HCT116 (cell line): ENCODE measurements around the gene HOXC12. TPM values are rescaled to one million over a fixed set of nuclear protein-coding genes. Genes with fewer than 3 reads are reported as not detected.

Experiments used
- ATAC-seq: fragments of 200-7000 bp; cut with Tn5 transposase; 2 replicates; pipeline ENCODE4 v1.9.1; 2020; ENCODE audit warnings: mild to moderate bottlenecking, moderate library complexity
- BruUV-seq: library from RNA; stranded (reverse); fragments of 400-500 nt; replicated peaks from 2 replicates; lab custom pipeline; 2021; lab: Mats Ljungman, UMichigan
- CTCF ChIA-PET: fragments of 300-600 bp; sonication (Branson Sonifier 250); formaldehyde crosslinking; loops from one replicate; lab custom pipeline; 2021; ENCODE audit warnings: antibody characterized with exemption; lab: Charles Lee
- POLR2A ChIA-PET: fragments of 300-600, 350-600 bp; sonication (Branson Sonifier 250); formaldehyde crosslinking; loops from one replicate; lab custom pipeline; 2021; ENCODE audit warnings: antibody characterized with exemption; lab: Charles Lee
- RAD21 ChIA-PET, 2 experiments: fragments of 300-600 bp; sonication (Branson Sonifier 250); formaldehyde crosslinking; loops; one replicate each; lab custom pipeline; 2023; ENCODE audit warnings: low total read pairs in 2 of 2; ENCODE audit not compliant: uncharacterized antibody in 2 of 2, unreplicated experiment in 2 of 2, low non-redundant PET in 1 of 2; lab: Charles Lee
- DNase-seq: peaks from one replicate; pipeline ENCODE4 v3.0.0-alpha.2; 2010; ENCODE audit warnings: low read depth, low spot score
- H2AFZ ChIP-seq: fragments of 200-600 bp; shearing (Covaris generic), sonication (generic); 2 replicates; pipeline ENCODE4 v1.6.1; 2017; ENCODE audit warnings: low read depth, mixed run types, mixed read lengths, antibody characterized with exemption, low read length; ENCODE audit not compliant: poor library complexity, severe bottlenecking
- H3K27ac ChIP-seq: 2 replicates; pipeline ENCODE4 v1.5.1; 2012; ENCODE audit warnings: low read depth, low read length
- H3K27me3 ChIP-seq: fragments of 200-600 bp; sonication (generic); 2 replicates; pipeline ENCODE4 v1.6.1; 2016; ENCODE audit warnings: mixed run types, low read length, mixed read lengths; ENCODE audit not compliant: insufficient read depth
- H3K36me3 ChIP-seq, 2 experiments: fragments of 200-500 bp in 1 of 2; fragments of 200-600 bp in 1 of 2; sonication (Bioruptor generic) in 1 of 2; sonication (generic) in 1 of 2; 2 replicates each; pipeline versions ENCODE4 v1.5.1 to v1.6.1; 2014 to 2016; ENCODE audit warnings: low read length in 2 of 2, inconsistent platforms in 1 of 2, mixed read lengths in 1 of 2, mixed run types in 1 of 2; ENCODE audit not compliant: insufficient read depth in 2 of 2, control insufficient read depth in 1 of 2
- H3K4me1 ChIP-seq, 2 experiments: fragments of 200-600 bp in 1 of 2; sonication (generic) in 1 of 2; 2 replicates each; pipeline versions ENCODE4 v1.5.1 to v1.6.1; 2012 to 2017; ENCODE audit warnings: low read length in 2 of 2, inconsistent platforms in 1 of 2, mild to moderate bottlenecking in 1 of 2, mixed read lengths in 1 of 2, mixed run types in 1 of 2, moderate library complexity in 1 of 2; ENCODE audit not compliant: insufficient read depth in 2 of 2, control insufficient read depth in 1 of 2
- H3K4me2 ChIP-seq: fragments of 200-600 bp; sonication (generic); 2 replicates; pipeline ENCODE4 v1.6.1; 2017; ENCODE audit warnings: mixed run types, low read length, mixed read lengths
- H3K4me3 ChIP-seq, 2 experiments: fragments of 200-600 bp in 1 of 2; sonication (generic) in 1 of 2; replicated peaks in 1 of 2; 2 replicates each; pipeline ENCODE4 v1.5.1; 2011 to 2016; ENCODE audit warnings: low read length in 2 of 2, control low read depth in 1 of 2, low read depth in 1 of 2, mild to moderate bottlenecking in 1 of 2, mixed read lengths in 1 of 2, mixed run types in 1 of 2
- H3K79me2 ChIP-seq: fragments of 200-600 bp; sonication (generic); 2 replicates; pipeline ENCODE4 v1.6.1; 2017; ENCODE audit warnings: mild to moderate bottlenecking, mixed run types, low read length, moderate library complexity, mixed read lengths; ENCODE audit not compliant: insufficient read depth
- H3K9ac ChIP-seq: fragments of 200-600 bp; sonication (generic); 2 replicates; pipeline ENCODE4 v1.6.1; 2016; ENCODE audit warnings: low read length, mixed read lengths
- H3K9me2 ChIP-seq: fragments of 200-600 bp; sonication (generic), shearing (Covaris generic); 2 replicates; pipeline ENCODE4 v1.6.1; 2017; ENCODE audit warnings: mixed run types, mild to moderate bottlenecking, moderate library complexity; ENCODE audit not compliant: insufficient read depth
- H3K9me3 ChIP-seq, 2 experiments: fragments of 200-500 bp in 1 of 2; fragments of 200-600 bp in 1 of 2; sonication (Bioruptor generic) in 1 of 2; sonication (generic) in 1 of 2; 2 replicates each; pipeline ENCODE4 v1.6.1; 2014 to 2017; ENCODE audit warnings: low read length in 2 of 2, mixed read lengths in 2 of 2, inconsistent platforms in 1 of 2, low read depth in 1 of 2, mild to moderate bottlenecking in 1 of 2, mixed run types in 1 of 2, moderate library complexity in 1 of 2; ENCODE audit not compliant: control insufficient read depth in 1 of 2, insufficient read depth in 1 of 2
- H4K20me1 ChIP-seq: fragments of 200-600 bp; sonication (generic), shearing (Covaris generic); 2 replicates; pipeline ENCODE4 v1.6.1; 2017; ENCODE audit warnings: mixed run types, mild to moderate bottlenecking, moderate library complexity; ENCODE audit not compliant: insufficient read depth
- CBX3 ChIP-seq: IDR thresholded peaks from 2 replicates; pipeline ENCODE4 v1.6.1; 2012; ENCODE audit warnings: low read depth
- CEBPB ChIP-seq: IDR thresholded peaks from 2 replicates; pipeline ENCODE4 v1.6.1; 2012; ENCODE audit warnings: low read depth
- EGR1 ChIP-seq: IDR thresholded peaks from 2 replicates; pipeline ENCODE4 v1.6.1; 2012; ENCODE audit warnings: low read depth
- EZH2phosphoT487 ChIP-seq: fragments of 200-600 bp; IDR thresholded peaks from 2 replicates; pipeline ENCODE4 v1.6.1; 2018; ENCODE audit warnings: antibody characterized with exemption, borderline replicate concordance
- FOSL1 ChIP-seq: IDR thresholded peaks from 2 replicates; pipeline ENCODE4 v1.6.1; 2012; ENCODE audit warnings: low read depth
- JUND ChIP-seq: IDR thresholded peaks from 2 replicates; pipeline ENCODE4 v1.6.1; 2012
- POLR2AphosphoS5 ChIP-seq: IDR thresholded peaks from 2 replicates; pipeline ENCODE4 v1.6.1; 2011; ENCODE audit warnings: mild to moderate bottlenecking, low read depth, low read length, moderate library complexity
- RAD21 ChIP-seq: IDR thresholded peaks from 2 replicates; pipeline ENCODE4 v1.6.1; 2012; ENCODE audit warnings: low read depth, mild to moderate bottlenecking
- SIN3A ChIP-seq: IDR thresholded peaks from 2 replicates; pipeline ENCODE4 v1.6.1; 2012; ENCODE audit warnings: low read depth
- SP1 ChIP-seq: IDR thresholded peaks from 2 replicates; pipeline ENCODE4 v1.6.1; 2012; ENCODE audit warnings: low read depth
- SRF ChIP-seq: IDR thresholded peaks from 2 replicates; pipeline ENCODE4 v1.6.1; 2012; ENCODE audit warnings: low read depth
- TCF7L2 ChIP-seq: IDR thresholded peaks from 2 replicates; pipeline ENCODE4 v1.7.0; 2011; ENCODE audit warnings: borderline replicate concordance, inconsistent platforms; ENCODE audit not compliant: insufficient read depth, insufficient read length; ENCODE audit errors: extremely low read depth
- ZFX ChIP-seq: fragments of 450-650 bp; IDR thresholded peaks from 2 replicates; pipeline ENCODE4 v1.6.1; 2017
- intact Hi-C: fragments of 100-400 bp; cut with micrococcal nuclease; formaldehyde crosslinking; loops from 2 replicates; pipeline ENCODE4 v1.10.0; 2022
- total RNA-seq: library from RNA; stranded (reverse); gene quantifications from one replicate; pipeline ENCODE4 v1.2.1, GENCODE V29; 2021; ENCODE audit not compliant: unreplicated experiment
- TF ChIP-seq, protein P1 (sequence below): IDR thresholded peaks from 2 replicates; pipeline ENCODE4 v1.6.1; 2012
- TF ChIP-seq, protein P2 (sequence below): IDR thresholded peaks from 2 replicates; pipeline ENCODE4 v1.6.1; 2012; ENCODE audit warnings: low read depth
- TF ChIP-seq, protein P3 (sequence below): IDR thresholded peaks from 2 replicates; pipeline ENCODE4 v1.6.1; 2011; ENCODE audit warnings: mild to moderate bottlenecking, low read length, moderate library complexity; ENCODE audit not compliant: insufficient replicate concordance; ENCODE audit errors: extremely low read depth
- TF ChIP-seq, protein P4 (sequence below), 3 experiments: fragments of 200-600 bp in 1 of 3; sonication (generic) in 1 of 3; IDR thresholded peaks in 2 of 3; conservative IDR thresholded peaks in 1 of 3; 2 replicates each; pipeline ENCODE4 v1.5.1; 2012 to 2017; ENCODE audit warnings: low read depth in 2 of 3, low read length in 2 of 3, antibody characterized with exemption in 1 of 3, borderline replicate concordance in 1 of 3, control low read depth in 1 of 3, mild to moderate bottlenecking in 1 of 3, mixed read lengths in 1 of 3, mixed run types in 1 of 3, moderate library complexity in 1 of 3; ENCODE audit not compliant: insufficient read depth in 1 of 3

The HOXC12 gene
- total RNA-seq, 1 experiment from 2014 or later = not detected

DNA sequence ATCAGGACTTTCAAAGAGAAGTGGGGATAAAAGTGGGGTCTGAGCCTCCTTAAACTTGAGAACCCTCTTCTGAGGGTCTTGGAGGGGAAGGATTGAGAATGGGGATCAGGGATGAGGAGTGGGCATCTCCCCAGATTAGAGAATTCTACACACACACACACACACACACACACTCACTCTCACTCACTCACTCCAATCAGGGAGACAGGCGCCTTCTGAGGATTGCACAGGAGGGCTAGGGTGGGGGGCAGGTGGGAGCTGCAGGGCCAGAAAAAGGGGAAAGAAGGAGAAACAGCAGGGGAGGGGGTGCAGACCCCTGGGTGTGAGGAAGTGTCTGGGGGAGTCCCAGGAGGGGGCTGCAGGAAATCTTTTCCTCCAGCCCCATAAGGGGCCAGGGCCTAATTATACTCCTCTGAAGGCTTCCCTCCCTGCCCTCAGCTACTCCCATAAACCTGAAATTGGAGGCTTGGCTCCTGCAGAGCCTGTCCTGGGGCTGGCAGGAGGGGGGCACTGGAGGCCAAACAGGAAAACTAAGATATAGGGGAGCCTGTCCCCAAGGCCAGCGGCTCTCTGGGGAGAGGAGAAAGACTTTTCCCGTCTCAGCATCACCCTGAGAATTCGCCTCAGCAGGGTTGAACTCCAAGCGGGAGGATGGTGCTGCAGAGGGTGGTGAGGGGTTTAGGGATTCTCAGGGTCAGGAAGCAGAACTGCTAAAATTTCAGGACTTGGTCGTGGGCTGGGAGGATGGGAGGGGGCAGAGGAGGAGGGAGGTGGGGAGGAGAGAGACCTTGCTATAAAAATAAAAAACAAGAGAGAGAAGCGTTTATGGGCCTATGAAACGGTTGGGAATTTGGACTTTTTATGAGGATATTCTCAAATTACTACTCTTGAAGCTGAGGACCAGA is 46.8 kb downstream of the HOXC12 start:
- ChIA-PET POLR2A (interaction anchor here (1.8 kb wide), 1 partner anchor 16 kb away, joined by 23 read pairs; no protein-coding TSS in a partner anchor), RAD21 (no interaction called here), CTCF (interaction anchor here (0.7 to 4.7 kb wide), 5 partner anchors 17 to 206 kb away, joined by 3 to 22 read pairs (median 5); partner anchors contain the start of gene HOXC10)
- TF ChIP-seq JUND = no peak
- no peak for TF ChIP-seq ZFX
- TF ChIP-seq FOSL1 = no peak
- no peak for TF ChIP-seq POLR2AphosphoS5
- TF ChIP-seq, protein P1, sequence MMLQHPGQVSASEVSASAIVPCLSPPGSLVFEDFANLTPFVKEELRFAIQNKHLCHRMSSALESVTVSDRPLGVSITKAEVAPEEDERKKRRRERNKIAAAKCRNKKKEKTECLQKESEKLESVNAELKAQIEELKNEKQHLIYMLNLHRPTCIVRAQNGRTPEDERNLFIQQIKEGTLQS = no peak
- TF ChIP-seq, protein P2, sequence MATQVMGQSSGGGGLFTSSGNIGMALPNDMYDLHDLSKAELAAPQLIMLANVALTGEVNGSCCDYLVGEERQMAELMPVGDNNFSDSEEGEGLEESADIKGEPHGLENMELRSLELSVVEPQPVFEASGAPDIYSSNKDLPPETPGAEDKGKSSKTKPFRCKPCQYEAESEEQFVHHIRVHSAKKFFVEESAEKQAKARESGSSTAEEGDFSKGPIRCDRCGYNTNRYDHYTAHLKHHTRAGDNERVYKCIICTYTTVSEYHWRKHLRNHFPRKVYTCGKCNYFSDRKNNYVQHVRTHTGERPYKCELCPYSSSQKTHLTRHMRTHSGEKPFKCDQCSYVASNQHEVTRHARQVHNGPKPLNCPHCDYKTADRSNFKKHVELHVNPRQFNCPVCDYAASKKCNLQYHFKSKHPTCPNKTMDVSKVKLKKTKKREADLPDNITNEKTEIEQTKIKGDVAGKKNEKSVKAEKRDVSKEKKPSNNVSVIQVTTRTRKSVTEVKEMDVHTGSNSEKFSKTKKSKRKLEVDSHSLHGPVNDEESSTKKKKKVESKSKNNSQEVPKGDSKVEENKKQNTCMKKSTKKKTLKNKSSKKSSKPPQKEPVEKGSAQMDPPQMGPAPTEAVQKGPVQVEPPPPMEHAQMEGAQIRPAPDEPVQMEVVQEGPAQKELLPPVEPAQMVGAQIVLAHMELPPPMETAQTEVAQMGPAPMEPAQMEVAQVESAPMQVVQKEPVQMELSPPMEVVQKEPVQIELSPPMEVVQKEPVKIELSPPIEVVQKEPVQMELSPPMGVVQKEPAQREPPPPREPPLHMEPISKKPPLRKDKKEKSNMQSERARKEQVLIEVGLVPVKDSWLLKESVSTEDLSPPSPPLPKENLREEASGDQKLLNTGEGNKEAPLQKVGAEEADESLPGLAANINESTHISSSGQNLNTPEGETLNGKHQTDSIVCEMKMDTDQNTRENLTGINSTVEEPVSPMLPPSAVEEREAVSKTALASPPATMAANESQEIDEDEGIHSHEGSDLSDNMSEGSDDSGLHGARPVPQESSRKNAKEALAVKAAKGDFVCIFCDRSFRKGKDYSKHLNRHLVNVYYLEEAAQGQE = no peak
- no peak for TF ChIP-seq TCF7L2
- TF ChIP-seq RAD21 = no peak
- no peak for TF ChIP-seq SIN3A
- TF ChIP-seq, protein P3, sequence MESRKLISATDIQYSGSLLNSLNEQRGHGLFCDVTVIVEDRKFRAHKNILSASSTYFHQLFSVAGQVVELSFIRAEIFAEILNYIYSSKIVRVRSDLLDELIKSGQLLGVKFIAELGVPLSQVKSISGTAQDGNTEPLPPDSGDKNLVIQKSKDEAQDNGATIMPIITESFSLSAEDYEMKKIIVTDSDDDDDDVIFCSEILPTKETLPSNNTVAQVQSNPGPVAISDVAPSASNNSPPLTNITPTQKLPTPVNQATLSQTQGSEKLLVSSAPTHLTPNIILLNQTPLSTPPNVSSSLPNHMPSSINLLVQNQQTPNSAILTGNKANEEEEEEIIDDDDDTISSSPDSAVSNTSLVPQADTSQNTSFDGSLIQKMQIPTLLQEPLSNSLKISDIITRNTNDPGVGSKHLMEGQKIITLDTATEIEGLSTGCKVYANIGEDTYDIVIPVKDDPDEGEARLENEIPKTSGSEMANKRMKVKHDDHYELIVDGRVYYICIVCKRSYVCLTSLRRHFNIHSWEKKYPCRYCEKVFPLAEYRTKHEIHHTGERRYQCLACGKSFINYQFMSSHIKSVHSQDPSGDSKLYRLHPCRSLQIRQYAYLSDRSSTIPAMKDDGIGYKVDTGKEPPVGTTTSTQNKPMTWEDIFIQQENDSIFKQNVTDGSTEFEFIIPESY = no peak
- TF ChIP-seq EZH2phosphoT487 = no peak
- TF ChIP-seq EGR1 = no peak
- no peak for TF ChIP-seq SP1
- no peak for TF ChIP-seq CBX3
- no peak for TF ChIP-seq CEBPB
- TF ChIP-seq, protein P4, sequence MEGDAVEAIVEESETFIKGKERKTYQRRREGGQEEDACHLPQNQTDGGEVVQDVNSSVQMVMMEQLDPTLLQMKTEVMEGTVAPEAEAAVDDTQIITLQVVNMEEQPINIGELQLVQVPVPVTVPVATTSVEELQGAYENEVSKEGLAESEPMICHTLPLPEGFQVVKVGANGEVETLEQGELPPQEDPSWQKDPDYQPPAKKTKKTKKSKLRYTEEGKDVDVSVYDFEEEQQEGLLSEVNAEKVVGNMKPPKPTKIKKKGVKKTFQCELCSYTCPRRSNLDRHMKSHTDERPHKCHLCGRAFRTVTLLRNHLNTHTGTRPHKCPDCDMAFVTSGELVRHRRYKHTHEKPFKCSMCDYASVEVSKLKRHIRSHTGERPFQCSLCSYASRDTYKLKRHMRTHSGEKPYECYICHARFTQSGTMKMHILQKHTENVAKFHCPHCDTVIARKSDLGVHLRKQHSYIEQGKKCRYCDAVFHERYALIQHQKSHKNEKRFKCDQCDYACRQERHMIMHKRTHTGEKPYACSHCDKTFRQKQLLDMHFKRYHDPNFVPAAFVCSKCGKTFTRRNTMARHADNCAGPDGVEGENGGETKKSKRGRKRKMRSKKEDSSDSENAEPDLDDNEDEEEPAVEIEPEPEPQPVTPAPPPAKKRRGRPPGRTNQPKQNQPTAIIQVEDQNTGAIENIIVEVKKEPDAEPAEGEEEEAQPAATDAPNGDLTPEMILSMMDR (IDR thresholded peaks at IDR 0.05 in 2 of 3, conservative IDR thresholded peaks at IDR 0.05 in 1 of 3; ENCODE audit: borderline replicate concordance in 1 of 3, insufficient read depth in 1 of 3, low read depth in 2 of 3, low read length in 2 of 3) = no peak
- TF ChIP-seq SRF = no peak
- no peaks in the 10 kb centered on the region for H3K27me3 ChIP-seq
- H3K9me2 ChIP-seq = no peaks in the 10 kb centered on the region
- peaks cover 17 to 37% of the 10 kb centered on the region in 2 experiments for H3K4me1 ChIP-seq
- H3K4me2 ChIP-seq = peak overlapping the region; percentile 88
- peak overlapping the region; percentile 94 for H3K9ac ChIP-seq
- H3K27ac ChIP-seq = no peak overlapping the region; the same call in 1 of the 2 replicates
- H4K20me1 ChIP-seq = no peaks in the 10 kb centered on the region
- BruUV-seq = no TSS peak
- intact Hi-C loops = no loop called here
- H3K36me3 ChIP-seq = peaks cover 0 to 6% of the 10 kb centered on the region in 2 experiments; a peak in 1 of 4 replicates
- H3K9me3 ChIP-seq = no peaks in the 10 kb centered on the region
- DNase-seq (no peak), ATAC-seq (no peak)
- peaks cover 40% of the 10 kb centered on the region for H3K79me2 ChIP-seq
- H2AFZ ChIP-seq = no peak overlapping the region
- H3K4me3 ChIP-seq = peak overlapping the region; percentile 82 to 84
